NT2/D1 (cell line): ENCODE measurements around the gene ANTXR1.
"Not testable (repeated sequence)": the region's sequence is repeated elsewhere in the genome, so short reads cannot be mapped to it uniquely, and the experiment has no call there.

ENCODE experiments used
- DNase-seq: peaks from one replicate; pipeline ENCODE4 v3.0.0-alpha.2; 2011; ENCODE audit warnings: low read depth, low spot score
- H3K27me3 ChIP-seq: 2 replicates; pipeline ENCODE4 v1.6.0; 2011; ENCODE audit warnings: mild to moderate bottlenecking; ENCODE audit not compliant: insufficient read length, insufficient read depth
- H3K36me3 ChIP-seq: 2 replicates; pipeline ENCODE4 v1.6.1; 2011; ENCODE audit warnings: mild to moderate bottlenecking, low read length, mixed read lengths; ENCODE audit not compliant: insufficient read depth, insufficient read length
- H3K4me1 ChIP-seq: 2 replicates; pipeline ENCODE4 v1.5.1; 2011; ENCODE audit not compliant: insufficient read depth, insufficient read length
- H3K4me3 ChIP-seq: 2 replicates; pipeline ENCODE4 v1.5.1; 2011; ENCODE audit warnings: low read depth; ENCODE audit not compliant: insufficient read length
- H3K9ac ChIP-seq: 2 replicates; pipeline ENCODE4 v1.6.0; 2011; ENCODE audit warnings: low read depth; ENCODE audit not compliant: insufficient read length
- H3K9me3 ChIP-seq: 2 replicates; pipeline ENCODE4 v1.5.1; 2011; ENCODE audit warnings: mild to moderate bottlenecking, low read length; ENCODE audit not compliant: insufficient read depth
- SUZ12 ChIP-seq: IDR thresholded peaks from 2 replicates; pipeline ENCODE4 v1.6.1; 2011; ENCODE audit not compliant: insufficient read length, insufficient read depth; ENCODE audit errors: extremely low read depth
- YY1 ChIP-seq: IDR thresholded peaks from 2 replicates; pipeline ENCODE4 v1.6.1; 2011; ENCODE audit not compliant: insufficient read length, insufficient read depth
- ZNF274 ChIP-seq: IDR thresholded peaks from 2 replicates; pipeline ENCODE4 v1.6.1; 2011; ENCODE audit warnings: mild to moderate bottlenecking, low read depth, low read length

Gene ANTXR1

GRCh38 chr2:69231612-69232277, 218.8 kb downstream of the ANTXR1 start:
- H3K27me3 ChIP-seq, result no peaks in the 10 kb centered on the region

GRCh38 chr2:69235835-69236234, 222.9 kb downstream of the ANTXR1 start:
- H3K9me3 ChIP-seq, H3K4me1 ChIP-seq, H3K27me3 ChIP-seq, H3K4me3 ChIP-seq, DNase-seq, H3K9ac ChIP-seq, H3K36me3 ChIP-seq: not testable (repeated sequence)

More at GRCh38 chr2:69231612-69232277, 218.8 kb downstream of the ANTXR1 start:
- H3K36me3 ChIP-seq, result no peaks in the 10 kb centered on the region
- no peak overlapping the region for H3K9ac ChIP-seq
- H3K4me1 ChIP-seq, result no peaks in the 10 kb centered on the region
- no peaks in the 10 kb centered on the region for H3K9me3 ChIP-seq
- H3K4me3 ChIP-seq, result no peak overlapping the region
- DNase-seq, result no peak
- no peak for TF ChIP-seq YY1
- no peak for TF ChIP-seq ZNF274

DNA sequence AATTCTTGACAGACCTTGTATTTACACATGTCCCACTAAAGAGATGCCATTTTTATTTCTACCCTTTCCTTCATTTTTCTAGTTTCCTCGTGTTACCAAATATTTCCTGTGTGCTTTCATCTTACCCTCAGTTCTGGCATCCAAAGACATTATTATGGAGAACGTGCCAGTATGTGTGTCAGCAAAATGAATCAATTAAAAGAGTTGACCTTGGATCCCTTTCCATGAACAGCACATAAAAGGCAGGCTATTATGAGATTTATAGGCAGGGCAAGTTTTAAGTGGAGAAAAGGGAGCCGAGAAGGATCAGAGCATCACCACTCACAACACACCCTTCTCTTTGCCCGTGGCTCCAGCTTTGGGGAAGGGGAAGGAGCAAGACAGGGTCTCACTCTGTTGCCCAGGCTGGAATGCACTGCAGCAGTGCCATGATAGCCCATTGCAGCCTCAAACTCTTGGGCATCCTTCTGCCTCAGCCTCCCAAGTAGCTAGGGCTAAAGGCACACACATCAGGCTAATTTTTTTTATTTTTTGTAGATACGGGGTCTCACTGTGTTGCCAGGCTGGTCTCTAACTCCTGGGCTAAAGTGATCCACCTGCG, 224.2 kb downstream of the ANTXR1 start:
- H3K4me1 ChIP-seq, result no peaks in the 10 kb centered on the region
- DNase-seq, result no peak
- H3K27me3 ChIP-seq, result no peaks in the 10 kb centered on the region
- no peak overlapping the region for H3K4me3 ChIP-seq
- H3K36me3 ChIP-seq, result no peaks in the 10 kb centered on the region
- H3K9ac ChIP-seq, result no peak overlapping the region
- TF ChIP-seq ZNF274 (no peak), SUZ12 (no peak), YY1 (no peak)
- H3K9me3 ChIP-seq, result no peaks in the 10 kb centered on the region

DNA sequence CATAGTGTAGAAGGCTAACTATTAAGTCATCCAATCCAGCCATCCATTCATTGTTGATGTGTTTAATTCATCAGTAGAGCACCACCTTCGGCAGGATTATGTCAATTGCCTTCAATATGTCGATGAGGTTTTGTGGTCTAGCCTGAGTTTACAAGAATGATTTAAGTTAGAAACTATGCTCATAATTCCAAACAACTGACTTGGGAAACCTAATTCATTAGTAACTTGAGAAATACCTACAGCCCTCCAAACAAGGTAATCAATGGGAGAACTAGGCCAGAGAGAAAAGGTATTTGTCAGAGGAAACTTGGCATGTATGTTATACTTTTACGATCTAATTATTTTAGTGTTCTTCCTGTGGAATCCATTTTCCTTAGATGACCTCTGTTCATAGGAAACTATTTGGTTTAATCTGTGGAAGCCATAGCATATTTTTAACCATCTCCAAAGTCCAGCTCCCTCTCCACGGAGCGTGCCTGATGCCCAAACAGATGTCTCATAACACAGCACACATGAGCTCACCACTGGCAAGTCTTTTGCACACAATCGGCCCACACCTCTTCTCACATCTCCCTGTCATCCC, 225.6 kb downstream of the ANTXR1 start:
- Histone ChIP-seq H3K27me3 (no peaks in the 10 kb centered on the region), H3K9me3 (no peaks in the 10 kb centered on the region), H3K9ac (no peak overlapping the region), H3K36me3 (no peaks in the 10 kb centered on the region), H3K4me3 (no peak overlapping the region), H3K4me1 (no peaks in the 10 kb centered on the region)
- DNase-seq, result no peak
- TF ChIP-seq ZNF274, result no peak
- no peak for TF ChIP-seq YY1
- no peak for TF ChIP-seq SUZ12

GRCh38 chr2:69241093-69241492, 228.1 kb downstream of the ANTXR1 start:
- TF ChIP-seq ZNF274 (no peak), YY1 (no peak), SUZ12 (no peak)
- Histone ChIP-seq H3K36me3 (peaks cover 3% of the 10 kb centered on the region), H3K9ac (no peak overlapping the region), H3K4me3 (no peak overlapping the region), H3K27me3 (no peaks in the 10 kb centered on the region), H3K9me3 (no peaks in the 10 kb centered on the region), H3K4me1 (no peaks in the 10 kb centered on the region)
- no peak for DNase-seq

DNA sequence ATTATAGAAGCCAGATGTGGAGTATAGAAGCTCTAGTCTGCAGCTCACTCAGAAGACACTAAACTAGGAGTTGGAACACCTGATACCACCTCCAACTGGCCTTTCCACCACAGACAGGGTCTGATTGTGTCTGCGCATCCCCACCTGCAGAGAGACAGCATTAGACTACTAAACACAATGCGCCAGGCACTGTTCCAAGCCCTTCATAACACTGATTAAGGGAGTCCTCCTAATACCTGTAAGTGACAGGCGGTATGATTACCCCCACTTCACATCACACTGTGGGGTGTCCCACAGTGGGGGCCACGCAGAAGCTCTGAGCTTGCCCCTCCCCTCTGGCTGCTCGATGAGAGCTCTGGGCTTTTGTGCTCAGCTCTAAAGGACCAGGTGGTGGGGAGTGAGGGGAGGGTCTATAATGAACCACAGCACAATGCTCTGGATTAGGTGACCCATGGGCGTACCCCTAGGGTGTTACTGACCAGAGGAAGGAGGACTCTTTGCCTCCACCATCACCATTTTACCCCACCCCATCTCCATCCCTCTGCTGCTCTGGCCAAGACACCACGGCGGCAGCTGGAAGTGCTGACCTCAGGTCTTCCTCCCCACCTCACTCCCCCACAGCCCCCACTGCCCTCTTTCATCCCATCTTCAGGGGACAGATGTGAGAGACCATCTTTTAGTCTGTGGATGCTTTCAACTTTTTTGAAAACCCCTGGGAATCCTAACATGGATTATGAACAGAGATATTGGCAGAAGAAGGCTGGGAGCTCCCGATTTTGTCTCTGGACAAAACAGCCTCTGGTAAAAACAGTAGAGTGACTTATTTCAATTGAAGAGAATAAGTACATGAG, 228.9 kb downstream of the ANTXR1 start:
- no peaks in the 10 kb centered on the region for H3K27me3 ChIP-seq
- peaks cover 3% of the 10 kb centered on the region for H3K36me3 ChIP-seq
- H3K4me3 ChIP-seq, result no peak overlapping the region
- no peaks in the 10 kb centered on the region for H3K9me3 ChIP-seq
- no peaks in the 10 kb centered on the region for H3K4me1 ChIP-seq
- TF ChIP-seq ZNF274, result no peak
- no peak for TF ChIP-seq SUZ12
- no peak for DNase-seq
- no peak overlapping the region for H3K9ac ChIP-seq

GRCh38 chr2:69242651-69243051, 229.7 kb downstream of the ANTXR1 start:
- Histone ChIP-seq H3K9ac (no peak overlapping the region), H3K4me1 (no peaks in the 10 kb centered on the region), H3K4me3 (no peak overlapping the region), H3K36me3 (peaks cover 8% of the 10 kb centered on the region), H3K27me3 (no peaks in the 10 kb centered on the region), H3K9me3 (no peaks in the 10 kb centered on the region)
- no peak for TF ChIP-seq ZNF274
- no peak for TF ChIP-seq YY1
- no peak for DNase-seq
